Measurements from ENCODE around the gene LRRC40.

DNA sequence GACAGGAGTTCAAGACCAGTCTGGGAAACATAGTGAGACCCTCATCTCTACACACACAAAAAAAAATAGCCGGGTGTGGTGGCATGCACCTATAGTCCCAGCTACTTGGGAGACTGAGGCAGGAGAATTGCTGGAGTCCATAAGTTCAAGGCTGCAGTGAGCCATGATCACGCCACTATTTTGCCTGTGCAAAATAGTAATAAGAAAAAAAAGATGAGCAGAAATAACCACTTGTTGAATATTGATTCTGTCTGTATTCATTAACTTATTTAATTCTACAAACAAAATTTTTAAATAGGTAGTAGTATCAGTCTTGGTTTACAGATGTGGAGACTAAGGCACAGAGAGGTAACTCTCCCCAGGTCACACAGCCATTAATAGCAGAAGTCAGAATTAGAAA is 16.9 kb downstream of the LRRC40 start:
- TF ChIP-seq, protein P1, sequence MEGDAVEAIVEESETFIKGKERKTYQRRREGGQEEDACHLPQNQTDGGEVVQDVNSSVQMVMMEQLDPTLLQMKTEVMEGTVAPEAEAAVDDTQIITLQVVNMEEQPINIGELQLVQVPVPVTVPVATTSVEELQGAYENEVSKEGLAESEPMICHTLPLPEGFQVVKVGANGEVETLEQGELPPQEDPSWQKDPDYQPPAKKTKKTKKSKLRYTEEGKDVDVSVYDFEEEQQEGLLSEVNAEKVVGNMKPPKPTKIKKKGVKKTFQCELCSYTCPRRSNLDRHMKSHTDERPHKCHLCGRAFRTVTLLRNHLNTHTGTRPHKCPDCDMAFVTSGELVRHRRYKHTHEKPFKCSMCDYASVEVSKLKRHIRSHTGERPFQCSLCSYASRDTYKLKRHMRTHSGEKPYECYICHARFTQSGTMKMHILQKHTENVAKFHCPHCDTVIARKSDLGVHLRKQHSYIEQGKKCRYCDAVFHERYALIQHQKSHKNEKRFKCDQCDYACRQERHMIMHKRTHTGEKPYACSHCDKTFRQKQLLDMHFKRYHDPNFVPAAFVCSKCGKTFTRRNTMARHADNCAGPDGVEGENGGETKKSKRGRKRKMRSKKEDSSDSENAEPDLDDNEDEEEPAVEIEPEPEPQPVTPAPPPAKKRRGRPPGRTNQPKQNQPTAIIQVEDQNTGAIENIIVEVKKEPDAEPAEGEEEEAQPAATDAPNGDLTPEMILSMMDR (tag by site-specific recombination; IDR thresholded peaks at IDR 0.05) = no peak
- TF ChIP-seq, protein P2, sequence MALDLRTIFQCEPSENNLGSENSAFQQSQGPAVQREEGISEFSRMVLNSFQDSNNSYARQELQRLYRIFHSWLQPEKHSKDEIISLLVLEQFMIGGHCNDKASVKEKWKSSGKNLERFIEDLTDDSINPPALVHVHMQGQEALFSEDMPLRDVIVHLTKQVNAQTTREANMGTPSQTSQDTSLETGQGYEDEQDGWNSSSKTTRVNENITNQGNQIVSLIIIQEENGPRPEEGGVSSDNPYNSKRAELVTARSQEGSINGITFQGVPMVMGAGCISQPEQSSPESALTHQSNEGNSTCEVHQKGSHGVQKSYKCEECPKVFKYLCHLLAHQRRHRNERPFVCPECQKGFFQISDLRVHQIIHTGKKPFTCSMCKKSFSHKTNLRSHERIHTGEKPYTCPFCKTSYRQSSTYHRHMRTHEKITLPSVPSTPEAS (tag by site-specific recombination; IDR thresholded peaks at IDR 0.05) = no peak
- no peak for TF ChIP-seq ZSCAN16 (tag by site-specific recombination; IDR thresholded peaks at IDR 0.05)
- TF ChIP-seq TCF7L2 (IDR thresholded peaks at IDR 0.05; ENCODE audit: borderline replicate concordance, low read depth, low read length) = no peak
- TF ChIP-seq MZF1 (tag by site-specific recombination; IDR thresholded peaks at IDR 0.05; ENCODE audit: borderline replicate concordance) = no peak
- no peak for TF ChIP-seq ZNF707 (tag by site-specific recombination; IDR thresholded peaks at IDR 0.05)
- TF ChIP-seq ZNF174 (tag by site-specific recombination; IDR thresholded peaks at IDR 0.05) = no peak
- TF ChIP-seq, protein P3, sequence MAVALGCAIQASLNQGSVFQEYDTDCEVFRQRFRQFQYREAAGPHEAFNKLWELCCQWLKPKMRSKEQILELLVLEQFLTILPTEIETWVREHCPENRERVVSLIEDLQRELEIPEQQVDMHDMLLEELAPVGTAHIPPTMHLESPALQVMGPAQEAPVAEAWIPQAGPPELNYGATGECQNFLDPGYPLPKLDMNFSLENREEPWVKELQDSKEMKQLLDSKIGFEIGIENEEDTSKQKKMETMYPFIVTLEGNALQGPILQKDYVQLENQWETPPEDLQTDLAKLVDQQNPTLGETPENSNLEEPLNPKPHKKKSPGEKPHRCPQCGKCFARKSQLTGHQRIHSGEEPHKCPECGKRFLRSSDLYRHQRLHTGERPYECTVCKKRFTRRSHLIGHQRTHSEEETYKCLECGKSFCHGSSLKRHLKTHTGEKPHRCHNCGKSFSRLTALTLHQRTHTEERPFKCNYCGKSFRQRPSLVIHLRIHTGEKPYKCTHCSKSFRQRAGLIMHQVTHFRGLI (tag by site-specific recombination; IDR thresholded peaks at IDR 0.05) = no peak
- TF ChIP-seq, protein P4, sequence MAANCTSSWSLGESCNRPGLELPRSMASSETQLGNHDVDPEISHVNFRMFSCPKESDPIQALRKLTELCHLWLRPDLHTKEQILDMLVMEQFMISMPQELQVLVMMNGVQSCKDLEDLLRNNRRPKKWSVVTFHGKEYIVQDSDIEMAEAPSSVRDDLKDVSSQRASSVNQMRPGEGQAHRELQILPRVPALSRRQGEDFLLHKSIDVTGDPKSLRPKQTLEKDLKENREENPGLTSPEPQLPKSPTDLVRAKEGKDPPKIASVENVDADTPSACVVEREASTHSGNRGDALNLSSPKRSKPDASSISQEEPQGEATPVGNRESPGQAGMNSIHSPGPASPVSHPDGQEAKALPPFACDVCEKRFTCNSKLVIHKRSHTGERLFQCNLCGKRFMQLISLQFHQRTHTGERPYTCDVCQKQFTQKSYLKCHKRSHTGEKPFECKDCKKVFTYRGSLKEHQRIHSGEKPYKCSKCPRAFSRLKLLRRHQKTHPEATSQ (tag by site-specific recombination; IDR thresholded peaks at IDR 0.05) = no peak
- no peak for TF ChIP-seq ZNF19 (tag by site-specific recombination; IDR thresholded peaks at IDR 0.05; ENCODE audit: low read depth)
- no peak for TF ChIP-seq KLF9 (tag by site-specific recombination; IDR thresholded peaks at IDR 0.05; ENCODE audit: low read depth)
- no peak for TF ChIP-seq ZNF623 (tag by site-specific recombination; IDR thresholded peaks at IDR 0.05)
- TF ChIP-seq ZNF664 (tag by site-specific recombination; IDR thresholded peaks at IDR 0.05) = no peak

Measured in HEK293 (cell line).